HG02943 (cell line): ENCODE results near the gene ARMC3.

ENCODE experiments used
- ATAC-seq: cut with Tn5 transposase; IDR thresholded peaks from one replicate; pipeline ENCODE4 v1.9.1; 2021; ENCODE audit warnings: mild to moderate bottlenecking, low read depth, moderate library complexity; ENCODE audit not compliant: unreplicated experiment

ARMC3 gene

DNA sequence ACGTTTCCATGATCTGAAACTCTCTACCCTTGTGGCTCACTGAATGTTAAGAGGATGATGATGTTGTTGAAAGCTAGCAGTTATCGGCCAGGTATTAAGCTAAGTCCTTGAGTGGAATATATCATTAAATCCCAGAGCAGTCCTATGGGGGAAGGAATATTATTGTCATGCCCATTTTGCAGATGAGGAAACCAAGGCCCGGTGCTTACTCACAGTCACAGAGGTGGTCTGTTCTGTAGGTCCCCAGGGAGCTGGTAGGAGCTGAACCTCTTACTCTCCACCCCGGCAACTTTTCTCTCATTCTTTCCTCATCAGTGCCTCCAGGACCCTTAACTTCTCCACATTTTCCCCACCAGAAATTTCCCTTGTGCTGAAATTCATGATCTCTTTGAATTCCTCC lies 62.6 kb downstream of the ARMC3 start:
- no peak for ATAC-seq

DNA sequence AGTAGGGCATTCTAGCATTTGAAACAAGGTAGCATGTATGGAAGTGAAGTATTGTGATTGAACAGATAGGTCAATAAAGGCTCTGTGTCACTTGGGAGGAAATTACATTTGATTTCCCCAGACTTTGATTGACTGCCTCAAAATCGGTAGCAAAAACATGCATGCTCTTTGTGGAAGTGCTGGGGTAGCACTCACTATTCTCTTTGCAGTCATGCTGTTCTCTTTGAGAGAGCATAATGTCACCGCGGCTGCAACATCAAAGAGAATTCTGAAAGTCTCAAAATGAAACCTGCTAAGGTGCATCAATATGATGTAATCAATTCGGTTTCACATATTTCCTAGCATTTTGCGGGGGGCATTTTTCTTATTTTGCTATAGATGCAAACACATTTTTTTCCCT lies 64.2 kb downstream of the ARMC3 start:
- no peak for ATAC-seq

DNA sequence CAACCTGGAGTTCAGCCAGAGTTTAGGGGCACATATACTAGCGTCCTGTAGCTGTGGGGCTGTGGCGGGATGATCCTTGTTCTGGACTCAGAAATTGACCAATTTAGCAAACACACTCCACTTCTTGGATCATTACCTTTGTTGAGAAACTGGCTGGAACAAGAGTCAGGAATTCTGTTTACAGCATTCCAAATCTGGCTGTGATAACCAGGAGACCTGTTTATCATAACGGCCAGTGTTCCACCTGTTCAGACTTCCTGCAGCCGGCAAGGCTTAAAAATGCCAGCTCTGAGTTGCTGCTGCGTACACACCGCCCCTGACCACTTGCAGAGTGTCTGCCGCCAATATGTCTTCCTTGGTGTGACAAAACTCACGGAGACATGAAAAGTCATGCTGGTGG lies 64.8 kb downstream of the ARMC3 start:
- ATAC-seq: no peak

DNA sequence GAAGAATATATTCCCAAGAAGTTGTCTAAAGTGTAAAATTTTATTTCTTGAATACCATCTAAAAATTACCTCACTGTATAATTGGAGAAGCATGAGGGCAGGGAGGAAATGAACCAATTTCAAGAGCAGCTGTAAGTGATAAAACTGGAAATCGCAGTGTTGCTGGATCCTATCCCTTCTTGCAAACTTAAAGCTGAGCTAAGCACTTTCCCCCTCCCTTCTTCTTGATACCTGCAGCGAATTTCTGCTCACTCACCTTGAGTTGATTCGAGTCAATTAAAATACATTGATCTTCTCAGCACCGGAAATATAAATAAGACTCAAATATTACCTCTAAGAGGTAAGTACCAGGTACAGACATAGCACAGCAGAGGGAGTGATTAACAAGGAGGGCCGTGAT lies 65.5 kb downstream of the ARMC3 start:
- no peak for ATAC-seq

DNA sequence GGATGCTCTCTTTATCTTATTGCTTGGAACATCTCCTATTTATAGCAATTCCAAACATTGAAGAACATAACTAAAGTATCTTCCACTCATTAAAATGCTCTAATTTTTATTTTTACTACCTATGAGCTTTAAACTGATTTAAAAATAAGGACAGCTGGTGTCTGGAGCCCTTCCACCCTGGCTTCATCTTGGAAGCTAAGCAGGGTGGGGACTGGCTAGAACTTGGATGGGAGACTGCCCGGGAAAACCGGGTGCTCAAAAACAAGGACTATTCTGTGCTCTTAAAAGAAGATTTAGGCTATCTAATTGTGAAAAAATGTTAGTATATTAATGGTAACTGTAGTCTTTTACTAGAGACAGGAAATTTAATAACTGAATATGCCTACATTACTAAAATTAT lies 69.2 kb downstream of the ARMC3 start:
- no peak for ATAC-seq

DNA sequence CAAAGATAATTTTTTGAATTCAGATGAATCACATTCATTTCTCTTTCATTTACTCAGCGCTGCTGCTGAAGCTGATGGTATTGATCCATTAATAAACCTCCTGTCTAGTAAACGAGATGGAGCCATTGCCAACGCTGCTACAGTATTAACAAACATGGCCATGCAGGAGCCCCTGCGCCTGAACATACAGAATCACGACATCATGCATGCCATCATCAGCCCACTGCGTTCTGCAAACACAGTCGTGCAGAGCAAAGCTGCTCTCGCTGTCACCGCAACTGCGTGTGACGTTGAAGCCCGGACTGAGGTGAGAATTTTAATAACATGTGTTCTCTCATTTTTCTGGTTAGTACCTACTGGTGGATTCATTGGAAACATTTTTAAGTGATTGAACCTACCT lies 70.2 kb downstream of the ARMC3 start:
- ATAC-seq: no peak

DNA sequence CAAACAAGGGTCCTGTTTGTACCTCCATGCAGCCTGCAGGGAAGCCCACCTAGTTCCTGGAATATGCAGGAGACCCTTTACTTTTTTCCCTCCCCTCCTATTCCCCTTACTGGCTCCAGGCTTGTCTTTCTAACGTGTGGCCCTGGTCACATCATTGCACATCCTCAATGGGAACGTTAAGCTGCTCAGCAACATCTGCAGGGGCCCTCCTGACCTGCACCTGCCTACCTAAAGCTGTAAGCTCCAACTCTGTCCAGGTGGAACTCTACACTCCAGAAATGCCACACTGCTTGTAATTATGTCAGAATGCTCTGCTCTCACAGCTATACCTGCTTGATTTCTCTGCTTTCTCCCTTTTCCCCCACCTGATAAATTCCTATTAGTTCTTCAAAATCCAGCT lies 72.1 kb downstream of the ARMC3 start:
- ATAC-seq: no peak

DNA sequence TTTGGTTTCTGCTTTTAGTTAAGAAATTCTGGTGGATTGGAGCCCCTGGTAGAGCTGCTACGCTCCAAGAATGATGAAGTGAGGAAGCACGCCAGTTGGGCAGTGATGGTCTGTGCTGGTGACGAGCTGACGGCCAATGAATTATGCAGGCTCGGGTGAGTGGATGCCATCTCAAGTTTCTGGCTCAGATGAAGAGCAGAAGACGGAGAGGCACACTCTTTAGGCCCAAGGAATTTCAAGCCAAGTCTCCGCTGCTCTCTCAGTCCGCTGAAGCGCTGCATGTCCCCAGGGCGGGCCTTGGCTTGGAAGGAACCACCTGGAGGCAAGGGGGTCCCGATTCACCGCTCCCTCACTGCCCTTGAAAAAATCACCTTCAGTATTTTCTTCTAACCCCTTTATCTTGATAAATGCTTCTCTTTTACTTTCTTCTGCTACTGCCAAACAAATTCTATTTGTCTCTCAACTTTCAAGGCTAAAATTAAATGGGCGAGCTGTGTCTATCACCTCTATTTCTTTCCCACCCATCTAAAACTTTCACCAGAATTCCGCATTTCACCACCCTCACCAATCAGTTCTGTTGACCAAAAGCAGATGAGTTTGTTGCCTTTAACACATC lies 74.2 kb downstream of the ARMC3 start:
- no peak for ATAC-seq

DNA sequence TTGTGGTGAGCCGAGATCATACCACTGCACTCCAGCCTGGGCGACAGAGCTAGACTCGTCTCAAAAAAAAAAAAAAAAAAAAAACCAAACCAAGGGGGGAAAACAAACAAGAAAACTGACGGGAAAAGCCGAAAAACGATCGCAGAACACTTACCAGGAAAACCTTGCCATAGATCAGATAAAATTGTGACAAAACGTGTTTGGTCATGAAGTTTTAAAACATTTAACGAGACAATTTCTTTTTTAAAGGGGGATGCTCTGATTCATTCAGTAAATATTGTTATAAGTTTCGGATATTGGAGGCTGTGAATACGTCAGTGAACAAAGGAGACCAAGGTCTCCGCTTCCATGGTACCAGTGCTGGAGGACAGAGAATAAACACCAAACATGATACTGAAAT lies 77.3 kb downstream of the ARMC3 start:
- no peak for ATAC-seq

DNA sequence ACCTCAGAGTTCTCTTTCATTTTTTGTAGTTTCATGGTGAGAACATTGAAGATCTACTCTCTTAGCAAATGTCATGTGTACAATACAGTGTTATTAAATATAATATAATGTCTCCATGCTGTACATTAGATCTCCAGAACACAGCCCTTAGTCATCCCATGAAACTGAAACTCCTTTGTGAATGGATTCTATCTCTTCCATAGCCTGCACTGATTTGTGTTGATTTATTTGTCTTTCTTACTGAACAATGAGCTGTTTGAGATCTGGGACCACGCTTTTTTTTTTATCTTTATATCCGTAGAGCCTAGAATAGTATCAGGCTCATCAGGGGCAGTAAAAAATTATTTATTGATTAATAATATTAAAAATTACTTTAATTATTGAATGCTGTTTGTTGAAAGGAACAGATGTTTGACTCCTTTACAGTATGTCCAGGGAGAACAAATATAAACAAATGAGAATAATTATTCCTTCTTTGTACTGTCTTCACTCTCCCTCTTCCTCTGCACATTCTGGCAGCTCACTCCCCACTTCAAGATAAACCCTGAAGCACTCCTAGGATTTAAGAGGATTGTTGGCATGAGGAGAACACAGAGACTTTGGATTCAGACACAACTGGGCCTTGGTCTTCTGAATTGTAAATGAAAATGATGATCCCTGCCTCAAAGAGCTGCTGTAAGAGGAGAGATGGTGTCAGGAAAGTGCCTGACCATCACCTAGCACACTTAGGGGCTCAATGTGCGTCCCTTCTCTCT lies 85.9 kb downstream of the ARMC3 start:
- no peak for ATAC-seq

DNA sequence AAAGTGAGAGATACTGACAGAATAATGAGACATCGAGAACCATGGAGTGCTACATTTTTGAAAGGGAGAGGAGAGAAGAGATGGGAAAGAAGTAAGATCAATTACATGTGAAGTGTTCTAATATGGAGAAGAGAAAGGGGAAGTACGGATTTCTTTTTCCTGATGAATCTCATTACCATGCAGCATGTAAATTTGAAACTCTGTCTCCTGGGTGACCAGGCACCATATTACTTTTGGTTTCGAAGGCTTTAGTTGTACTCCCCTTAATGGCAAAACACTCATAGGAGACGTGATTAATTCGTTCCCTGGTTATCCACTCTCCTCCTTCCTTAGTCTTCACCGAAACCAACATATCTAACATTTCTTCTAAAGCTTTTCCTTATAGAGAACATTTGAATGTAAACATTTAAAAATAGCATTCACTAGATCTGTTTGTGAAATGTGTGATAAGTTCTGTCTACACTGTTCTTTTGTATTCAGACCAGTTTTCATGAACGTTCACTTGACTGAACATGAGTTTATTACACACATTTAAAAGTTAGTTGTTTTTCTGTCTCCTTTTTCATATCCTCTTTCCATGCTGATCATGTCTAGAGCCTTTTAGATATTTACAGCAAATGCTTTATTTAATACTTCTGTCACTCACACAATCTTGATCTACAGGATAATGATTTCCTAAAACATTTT lies 87.3 kb downstream of the ARMC3 start:
- ATAC-seq: peak; percentile 87

DNA sequence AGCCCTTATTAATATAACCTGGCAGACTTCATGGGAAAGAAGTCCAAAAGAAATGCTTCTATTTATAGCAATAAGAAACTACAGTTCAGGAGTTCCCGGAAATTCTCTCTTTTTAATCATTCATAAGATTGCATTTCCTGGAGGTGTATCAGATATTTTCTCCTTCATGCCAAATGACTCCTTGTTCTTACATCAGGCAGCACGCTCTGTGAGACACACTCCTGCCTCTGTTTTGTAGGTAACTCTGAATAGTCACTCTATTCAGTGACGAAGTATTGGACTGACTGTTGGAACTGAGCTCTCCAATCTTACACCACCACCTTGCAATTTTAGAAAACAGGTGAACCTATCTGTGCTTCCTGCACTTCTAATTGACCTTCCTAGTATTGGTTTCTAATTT lies 88.8 kb downstream of the ARMC3 start:
- no peak for ATAC-seq

DNA sequence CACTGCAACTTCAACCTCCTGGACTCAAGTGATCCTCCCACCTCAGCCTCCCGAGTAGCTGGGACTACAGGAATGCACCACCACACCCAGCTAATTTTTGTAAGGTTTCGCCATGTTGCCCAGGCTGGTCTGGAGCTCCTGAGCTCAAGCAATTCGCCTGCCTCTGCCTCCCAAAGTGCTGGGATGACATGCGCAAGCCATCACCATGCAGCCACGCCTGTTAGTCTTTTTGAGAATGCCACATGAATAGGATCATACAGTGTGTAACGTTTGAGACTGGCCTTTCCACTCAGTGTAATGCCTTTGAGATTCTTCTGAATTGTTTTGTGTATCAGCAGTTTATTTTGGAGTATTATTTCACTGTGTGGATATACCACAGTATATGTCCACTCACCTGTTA lies 91.8 kb downstream of the ARMC3 start:
- ATAC-seq: no peak

DNA sequence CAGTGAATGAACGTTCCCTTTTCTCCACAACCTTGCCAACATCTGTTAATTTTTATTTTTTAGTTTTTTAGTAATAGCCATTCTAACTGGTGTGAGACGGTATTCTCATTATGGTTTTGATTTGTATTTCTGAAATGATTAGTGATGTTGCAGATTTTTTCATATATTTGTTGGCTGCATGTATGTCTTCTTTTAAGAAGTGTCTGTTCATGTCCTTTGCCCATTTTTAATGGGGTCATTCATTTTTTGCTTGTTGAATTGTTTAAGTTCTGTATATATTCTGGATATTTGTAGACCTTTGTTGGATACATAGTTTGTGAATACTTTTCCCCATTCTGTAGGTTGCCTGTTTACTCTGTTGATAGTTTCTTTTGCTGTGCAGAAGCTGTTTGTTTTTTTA lies 93.6 kb downstream of the ARMC3 start:
- no peak for ATAC-seq

DNA sequence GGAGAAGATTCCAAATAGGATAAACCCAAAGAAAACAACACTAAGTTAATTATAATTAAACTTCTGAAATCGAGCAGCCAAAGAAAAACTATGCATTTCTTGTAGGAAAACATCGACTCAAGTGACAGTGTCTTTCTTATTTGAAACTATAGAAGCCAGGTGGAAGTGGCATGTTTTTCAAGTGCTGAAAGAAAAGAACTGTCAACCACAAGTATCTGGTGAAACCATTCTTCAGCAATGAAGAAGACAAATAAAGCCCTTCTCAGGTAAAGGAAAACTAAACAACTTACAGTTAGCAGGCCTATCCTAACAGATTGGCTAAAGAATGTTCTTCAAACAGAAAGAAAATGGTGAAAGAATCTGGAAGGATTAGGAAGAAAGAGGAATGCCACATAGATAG lies 96.1 kb downstream of the ARMC3 start:
- no peak for ATAC-seq

DNA sequence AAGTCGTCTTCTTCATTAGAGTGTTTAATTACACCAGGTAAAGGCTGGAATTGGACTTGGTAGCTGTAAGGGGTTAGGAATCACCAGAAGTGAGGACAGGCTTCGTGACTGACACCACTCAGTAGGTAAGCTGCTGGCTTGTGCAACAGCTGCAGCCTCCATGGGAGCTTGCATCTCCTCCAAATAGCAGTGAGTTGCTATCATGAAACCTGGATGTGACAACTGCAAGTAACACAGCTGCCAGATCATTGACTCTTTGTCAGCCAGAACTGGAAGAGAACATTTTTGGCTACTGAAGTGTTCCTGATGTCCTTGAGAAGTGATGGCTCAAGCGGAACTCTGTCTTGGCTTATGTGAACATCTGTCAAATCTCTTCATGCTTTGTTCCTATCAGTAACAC lies 103.5 kb downstream of the ARMC3 start:
- ATAC-seq: no peak

DNA sequence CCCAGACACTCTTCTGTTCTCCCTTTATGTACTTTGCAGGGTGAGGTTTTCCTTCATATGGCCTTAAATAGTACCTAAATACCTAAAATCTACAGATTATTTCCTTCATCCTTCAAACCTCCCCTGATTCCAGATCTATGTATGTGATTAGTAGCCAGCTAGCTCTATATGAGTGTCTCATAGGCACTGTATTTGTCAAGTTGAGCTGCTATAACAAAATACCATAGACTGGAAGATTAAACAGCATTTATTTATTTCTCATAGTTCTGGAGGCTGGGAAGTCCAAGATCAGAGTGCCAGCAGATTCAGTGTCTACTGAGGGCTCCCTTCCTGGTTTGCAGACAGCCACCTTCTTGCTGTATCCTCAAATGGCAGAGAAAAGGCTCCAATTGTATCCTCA lies 106.9 kb downstream of the ARMC3 start:
- ATAC-seq: no peak

DNA sequence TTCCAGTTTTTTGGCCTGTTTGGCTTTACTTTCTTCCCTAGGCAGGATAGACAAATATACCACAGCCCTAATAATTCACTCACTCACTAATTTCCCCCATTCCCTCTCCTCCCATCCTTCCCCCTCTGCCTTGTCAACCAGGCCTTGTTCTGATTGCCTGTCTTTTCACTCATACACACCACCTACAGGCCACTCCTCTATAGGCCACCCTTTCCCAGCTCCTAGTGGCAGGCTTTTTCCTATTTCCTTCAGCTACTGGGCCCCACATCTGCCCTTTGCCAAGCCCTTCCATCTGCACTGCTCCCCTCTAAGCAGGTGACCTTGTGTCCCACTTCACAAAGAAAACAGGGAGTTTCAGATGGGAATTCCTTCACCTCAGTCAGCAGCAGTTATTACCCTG lies 107.7 kb downstream of the ARMC3 start:
- no peak for ATAC-seq

DNA sequence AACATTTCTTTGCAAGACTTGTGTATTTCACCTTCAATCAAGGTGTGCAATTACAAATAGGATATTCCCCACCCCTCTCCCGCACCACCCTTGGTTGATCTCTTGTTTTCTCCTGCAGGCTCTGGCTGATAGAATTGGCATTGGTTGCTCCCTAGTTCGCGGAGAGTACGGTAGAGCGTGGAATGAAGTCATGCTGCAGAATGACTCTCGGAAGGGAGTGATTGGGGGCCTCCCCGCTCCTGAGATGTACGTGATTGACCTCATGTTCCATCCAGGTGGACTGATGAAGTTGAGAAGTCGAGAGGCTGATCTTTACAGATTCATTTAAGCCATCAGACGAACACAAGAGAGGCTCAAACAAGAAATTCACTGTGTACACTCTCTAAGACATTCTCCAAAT lies 109.3 kb downstream of the ARMC3 start:
- no peak for ATAC-seq

DNA sequence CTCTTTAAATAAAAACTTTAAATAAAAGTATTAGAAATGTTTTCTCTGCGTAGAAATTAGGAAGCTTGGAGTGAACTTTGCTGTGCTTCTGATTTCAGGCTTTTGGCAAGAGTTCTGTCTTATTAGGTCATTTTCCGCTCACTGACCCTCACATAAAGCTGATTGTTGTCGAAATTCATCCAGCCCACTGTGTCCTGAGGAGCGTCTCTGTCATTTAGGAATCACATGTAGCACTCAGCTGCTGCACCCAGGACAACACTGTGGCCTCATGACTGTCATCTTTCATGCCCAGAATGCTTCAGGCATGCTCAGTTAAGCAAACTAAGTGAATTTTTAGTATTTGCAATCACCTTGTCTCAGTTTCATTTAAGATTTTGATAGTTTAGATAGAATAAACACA lies 109.7 kb downstream of the ARMC3 start:
- ATAC-seq: no peak

DNA sequence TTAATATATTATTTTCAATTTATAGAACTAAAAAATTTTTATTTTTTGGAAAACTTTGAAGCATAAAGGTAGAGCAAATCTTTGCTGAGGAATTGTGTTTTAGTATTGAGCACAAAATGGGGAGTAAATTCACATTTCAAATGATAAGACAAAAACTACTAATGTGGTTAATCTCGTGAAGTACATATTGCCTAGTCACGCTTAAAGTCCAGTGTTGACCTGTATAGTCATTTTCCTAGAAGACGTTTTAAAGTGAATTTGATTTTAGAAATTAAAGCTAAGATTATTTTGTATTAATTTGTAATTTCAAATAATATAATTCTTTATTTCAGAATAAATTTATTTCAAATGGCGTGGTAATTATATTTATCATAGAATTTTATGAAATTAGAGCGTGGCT lies 110.3 kb downstream of the ARMC3 start:
- no peak for ATAC-seq

DNA sequence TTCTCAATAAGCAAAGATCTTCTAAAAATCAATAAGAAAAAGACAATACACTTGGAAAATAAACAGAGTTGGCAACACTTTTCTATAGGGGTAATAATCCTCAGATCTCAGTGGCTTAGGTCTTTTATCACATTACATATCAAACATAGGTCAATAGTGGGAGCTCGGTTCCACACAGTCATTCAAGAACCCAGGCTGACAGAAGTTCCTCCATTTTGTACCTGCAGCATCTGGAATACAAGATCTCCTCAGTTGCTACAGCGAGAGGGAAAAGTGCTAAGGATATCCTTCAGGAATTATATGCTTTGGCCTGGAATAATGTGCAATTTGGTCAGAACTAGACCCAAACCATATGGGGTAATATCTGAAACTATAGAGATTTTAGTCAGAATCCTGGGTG lies 112.1 kb downstream of the ARMC3 start:
- no peak for ATAC-seq
